GM12801 (cell line): Measurements from ENCODE around the gene MYO3A.

Experiments used
- TF ChIP-seq, protein P1 (sequence below): IDR thresholded peaks from one replicate; pipeline ENCODE4 v1.5.1; 2011; ENCODE audit warnings: control low read depth; ENCODE audit not compliant: insufficient read length; ENCODE audit errors: extremely low read depth

The MYO3A gene

DNA sequence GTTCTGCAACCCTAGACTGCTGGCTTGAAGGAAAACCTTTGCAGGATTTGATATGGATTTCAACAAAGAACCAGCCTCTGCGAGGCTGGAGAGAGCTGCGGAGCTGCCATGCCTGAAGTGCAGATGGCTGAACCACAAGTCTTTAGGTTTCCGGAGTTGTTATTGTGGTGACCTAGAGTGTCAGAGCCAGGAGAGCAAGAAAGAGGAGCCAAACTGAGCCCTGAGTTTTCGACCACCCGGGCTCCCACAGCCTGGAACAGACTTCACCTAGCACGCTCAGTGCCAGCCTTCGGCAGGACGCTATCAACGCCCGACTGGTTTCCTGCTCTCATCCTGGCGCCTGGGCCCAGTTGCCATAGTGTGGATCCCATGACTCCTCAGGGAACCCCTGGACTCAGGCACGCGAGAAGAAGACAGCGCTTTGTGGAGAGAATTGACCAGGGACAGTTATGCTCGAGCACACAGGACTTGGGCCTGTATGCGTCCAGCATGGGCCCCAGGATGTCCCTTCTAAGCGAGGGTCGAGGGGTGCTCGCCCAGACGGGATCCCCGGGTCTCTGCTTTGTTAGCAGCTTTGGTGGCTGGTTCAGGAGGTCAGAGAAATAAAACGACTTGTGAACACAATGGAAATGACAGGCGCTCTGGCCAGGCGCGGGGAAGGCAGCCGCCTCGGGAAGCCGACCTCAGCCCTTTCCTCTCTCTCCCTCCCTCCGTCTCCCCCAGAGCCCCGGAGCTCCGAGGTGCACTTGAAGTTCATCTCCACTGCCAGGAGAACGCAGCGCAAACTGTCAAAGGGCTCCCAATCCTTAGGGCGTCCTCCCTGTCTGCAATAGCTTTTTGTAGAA lies 280.7 kb downstream of the MYO3A start:
- TF ChIP-seq, protein P1, sequence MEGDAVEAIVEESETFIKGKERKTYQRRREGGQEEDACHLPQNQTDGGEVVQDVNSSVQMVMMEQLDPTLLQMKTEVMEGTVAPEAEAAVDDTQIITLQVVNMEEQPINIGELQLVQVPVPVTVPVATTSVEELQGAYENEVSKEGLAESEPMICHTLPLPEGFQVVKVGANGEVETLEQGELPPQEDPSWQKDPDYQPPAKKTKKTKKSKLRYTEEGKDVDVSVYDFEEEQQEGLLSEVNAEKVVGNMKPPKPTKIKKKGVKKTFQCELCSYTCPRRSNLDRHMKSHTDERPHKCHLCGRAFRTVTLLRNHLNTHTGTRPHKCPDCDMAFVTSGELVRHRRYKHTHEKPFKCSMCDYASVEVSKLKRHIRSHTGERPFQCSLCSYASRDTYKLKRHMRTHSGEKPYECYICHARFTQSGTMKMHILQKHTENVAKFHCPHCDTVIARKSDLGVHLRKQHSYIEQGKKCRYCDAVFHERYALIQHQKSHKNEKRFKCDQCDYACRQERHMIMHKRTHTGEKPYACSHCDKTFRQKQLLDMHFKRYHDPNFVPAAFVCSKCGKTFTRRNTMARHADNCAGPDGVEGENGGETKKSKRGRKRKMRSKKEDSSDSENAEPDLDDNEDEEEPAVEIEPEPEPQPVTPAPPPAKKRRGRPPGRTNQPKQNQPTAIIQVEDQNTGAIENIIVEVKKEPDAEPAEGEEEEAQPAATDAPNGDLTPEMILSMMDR, result no peak

GRCh38 chr10:26215396-26215934 lies 281.4 kb downstream of the MYO3A start:
- TF ChIP-seq, protein P1, result no peak

DNA sequence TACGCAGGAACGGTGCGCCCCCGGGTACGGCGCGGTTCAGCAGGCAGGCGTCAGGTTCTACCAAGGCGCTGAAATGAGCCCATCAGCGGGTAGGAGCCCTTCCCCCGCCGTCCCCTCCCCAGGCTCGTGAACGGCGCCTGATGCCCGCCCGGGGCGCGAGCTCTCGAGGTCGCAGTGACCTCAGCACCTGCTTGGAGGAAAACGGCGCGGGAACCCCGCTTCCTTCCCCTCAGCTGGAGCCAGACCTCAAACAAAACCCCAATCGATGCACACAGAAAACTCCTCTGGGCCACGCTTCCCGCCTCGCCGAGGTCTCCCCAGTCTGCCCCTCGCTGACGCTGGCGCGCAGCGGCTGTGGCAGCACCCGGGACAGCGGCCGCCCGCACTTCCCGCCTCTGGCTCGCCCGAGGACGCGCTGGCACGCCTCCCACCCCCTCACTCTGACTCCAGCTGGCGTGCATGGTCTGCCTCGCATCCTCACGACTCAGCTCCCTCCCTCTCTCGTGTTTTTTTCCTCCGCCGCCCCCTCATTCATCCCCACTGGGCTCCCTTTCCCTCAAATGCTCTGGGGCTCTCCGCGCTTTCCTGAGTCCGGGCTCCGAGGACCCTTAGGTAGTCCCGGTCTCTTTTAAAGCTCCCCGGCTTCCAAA lies 282.0 kb downstream of the MYO3A start:
- TF ChIP-seq, protein P1, result no peak

DNA sequence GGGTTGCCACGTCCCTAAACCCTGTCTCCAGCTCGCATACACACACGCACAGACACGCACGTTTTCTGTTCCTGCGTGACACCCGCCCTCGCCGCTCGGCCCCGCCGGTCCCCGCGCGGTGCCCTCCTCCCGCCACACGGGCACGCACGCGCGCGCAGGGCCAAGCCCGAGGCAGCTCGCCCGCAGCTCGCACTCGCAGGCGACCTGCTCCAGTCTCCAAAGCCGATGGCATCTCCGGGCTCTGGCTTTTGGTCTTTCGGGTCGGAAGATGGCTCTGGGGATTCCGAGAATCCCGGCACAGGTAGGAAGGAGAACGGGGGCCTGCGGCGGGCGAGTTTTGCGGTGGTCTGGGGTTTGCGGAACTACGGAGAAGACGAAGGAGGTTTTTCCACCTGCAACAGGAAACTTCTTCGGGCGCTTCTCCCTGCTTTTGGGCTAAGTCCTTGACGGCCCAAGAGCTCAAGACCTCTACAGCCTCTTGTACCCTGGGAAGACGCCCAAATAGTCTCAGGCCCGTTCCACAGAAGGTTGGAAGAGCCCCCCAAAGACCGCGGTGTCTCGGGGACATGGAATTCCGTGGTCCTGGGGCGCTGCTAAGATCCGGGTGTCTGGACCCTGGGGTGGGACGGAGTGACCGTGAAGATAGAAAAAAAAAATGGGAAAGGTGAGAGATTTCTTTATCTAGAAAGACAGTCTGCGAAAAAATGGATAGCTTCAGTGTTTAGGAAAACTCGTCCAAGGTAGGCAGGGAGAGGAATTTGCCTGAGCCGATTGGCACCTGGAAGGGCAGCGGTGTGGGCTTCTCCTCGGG lies 282.8 kb downstream of the MYO3A start, which contains the start of gene GAD2:
TSS of gene GAD2 (plus strand) at position 190 of the 811 bp plus-strand sequence. CDS start at position 226, 36 bp downstream.
- TF ChIP-seq, protein P1, result no peak

GRCh38 chr10:26217396-26218086 lies 283.5 kb downstream of the MYO3A start:
- TF ChIP-seq, protein P1, result no peak

- TF ChIP-seq, protein P1, result no peak
Measured at GRCh38 chr10:26219676-26220075, 285.6 kb downstream of the MYO3A start.
